GM23248 (cell line): ENCODE data around the gene TRMT13. TPM values are rescaled to one million over a fixed set of nuclear protein-coding genes. Genes with fewer than 3 reads are reported as not detected.

Experiments
- DNase-seq: peaks from one replicate; pipeline ENCODE4 v3.0.0-alpha.2; 2015
- H2AFZ ChIP-seq: fragments of 200-600 bp; sonication (generic); 2 replicates; pipeline ENCODE4 v1.6.1; 2016; ENCODE audit warnings: antibody characterized with exemption
- H3F3A ChIP-seq: fragments of 200-600 bp; sonication (generic); 2 replicates; pipeline ENCODE4 v1.6.1; 2016; ENCODE audit warnings: mild to moderate bottlenecking, antibody characterized with exemption, mixed run types; ENCODE audit not compliant: insufficient read depth
- H3K27ac ChIP-seq: fragments of 200-600 bp; sonication (generic); 2 replicates; pipeline ENCODE4 v1.5.1; 2016; ENCODE audit warnings: mild to moderate bottlenecking
- H3K27me3 ChIP-seq: fragments of 200-600 bp; sonication (generic); replicated peaks from 2 replicates; pipeline ENCODE4 v1.6.1; 2016; ENCODE audit warnings: mild to moderate bottlenecking; ENCODE audit not compliant: insufficient read depth
- H3K36me3 ChIP-seq: fragments of 200-600 bp; sonication (generic); 2 replicates; pipeline ENCODE4 v1.6.1; 2016; ENCODE audit warnings: low read depth, mild to moderate bottlenecking
- H3K4me1 ChIP-seq: fragments of 200-600 bp; sonication (generic); 2 replicates; pipeline ENCODE4 v1.6.1; 2016; ENCODE audit warnings: mild to moderate bottlenecking; ENCODE audit not compliant: insufficient read depth
- H3K4me2 ChIP-seq: fragments of 200-600 bp; sonication (generic); one replicate; pipeline ENCODE4 v1.6.1; 2016; ENCODE audit warnings: mild to moderate bottlenecking; ENCODE audit not compliant: unreplicated experiment
- H3K4me3 ChIP-seq: fragments of 200-600 bp; sonication (generic); 2 replicates; pipeline ENCODE4 v1.5.1; 2016; ENCODE audit warnings: mild to moderate bottlenecking
- H3K79me2 ChIP-seq: fragments of 200-600 bp; sonication (generic); 2 replicates; pipeline ENCODE4 v1.6.1; 2016; ENCODE audit warnings: mild to moderate bottlenecking; ENCODE audit not compliant: insufficient read depth
- H3K9ac ChIP-seq: fragments of 200-600 bp; sonication (generic); 2 replicates; pipeline ENCODE4 v1.6.1; 2016; ENCODE audit warnings: mild to moderate bottlenecking
- H3K9me2 ChIP-seq: fragments of 200-600 bp; sonication (generic); 2 replicates; pipeline ENCODE4 v1.6.1; 2016; ENCODE audit warnings: mixed run types, mild to moderate bottlenecking, moderate library complexity; ENCODE audit not compliant: insufficient read depth
- H3K9me3 ChIP-seq: fragments of 200-600 bp; sonication (generic); one replicate; pipeline ENCODE4 v1.6.1; 2017; ENCODE audit warnings: low read depth
- H4K20me1 ChIP-seq: fragments of 200-600 bp; sonication (generic); 2 replicates; pipeline ENCODE4 v1.6.0; 2016; ENCODE audit not compliant: insufficient read depth
- EZH2 ChIP-seq: fragments of 200-600 bp; sonication (generic); IDR thresholded peaks from 2 replicates; pipeline ENCODE4 v1.6.1; 2018; ENCODE audit warnings: antibody characterized with exemption, mild to moderate bottlenecking; ENCODE audit not compliant: insufficient read depth, poor library complexity, severe bottlenecking
- EZH2phosphoT487 ChIP-seq: fragments of 200-600 bp; sonication (generic); IDR thresholded peaks from 2 replicates; pipeline ENCODE4 v1.6.1; 2018; ENCODE audit warnings: antibody characterized with exemption, moderate library complexity, mild to moderate bottlenecking, low read depth; ENCODE audit not compliant: insufficient read depth
- WGBS, 2 experiments: methylation state at CpG; one replicate each; pipeline ENCODE4 v1.1.6; 2015 to 2017; ENCODE audit warnings: low lambda C conversion rate in 2 of 2, low coverage in 1 of 2; ENCODE audit errors: missing lambda C conversion rate in 2 of 2; 5-methylcytosine and 5-hydroxymethylcytosine counted together
- in situ Hi-C: fragments of 300-500 bp; cut with MboI; formaldehyde crosslinking; loops from 2 replicates; pipeline ENCODE4 v1.15.0; 2020
- polyA plus RNA-seq: library from polyadenylated mRNA; unstranded; fragments of >200 nt; fragmentation: Nextera tagmentation; extraction: Ambion mirVana; gene quantifications from 2 replicates; pipeline ENCODE4 v1.2.1, GENCODE V29; 2016
- total RNA-seq: library from RNA; depleted of rRNA; stranded (reverse); fragments of >200 nt; shearing (Covaris generic); gene quantifications from 2 replicates; pipeline ENCODE4 v1.2.3, GENCODE V29; 2014

Gene TRMT13
- total and polyA plus RNA-seq, 2 experiments from 2014 or later, result 11.4 to 19.9 TPM

DNA sequence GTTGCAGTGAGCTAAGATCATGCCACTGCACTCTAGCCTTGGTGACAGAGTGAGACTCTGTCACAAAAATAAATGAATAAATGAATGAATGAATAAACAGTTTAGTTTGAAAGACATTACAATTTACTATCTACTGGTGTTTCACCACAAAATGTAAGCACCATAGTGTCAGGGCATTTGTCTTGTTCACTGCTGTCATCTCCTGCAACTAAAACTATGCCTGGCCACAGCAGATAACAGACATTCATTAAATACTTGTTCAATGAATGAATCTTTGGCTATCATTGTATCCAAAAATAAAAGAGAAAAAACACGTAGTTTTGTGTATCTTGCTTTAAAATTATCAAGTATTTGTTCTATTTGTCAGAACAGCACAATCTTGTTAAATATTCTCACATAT lies 32.8 kb upstream of the TRMT13 start:
- peak overlapping the region; percentile 52 for H2AFZ ChIP-seq
- no peak overlapping the region for H3K9ac ChIP-seq
- DNase-seq, result peak; percentile 36
- H3K4me2 ChIP-seq, result peak overlapping the region; percentile 11
- no peaks in the 10 kb centered on the region for H3K79me2 ChIP-seq
- peaks cover 10% of the 10 kb centered on the region for H3K4me1 ChIP-seq
- 4 to 12% methylated on average over 1 of the region's 1 CpG for WGBS, 2 experiments
- no peaks in the 10 kb centered on the region; the same call in 1 of the 2 replicates for H3K36me3 ChIP-seq
- no peaks in the 10 kb centered on the region for H3K9me3 ChIP-seq
- no peaks in the 10 kb centered on the region for H4K20me1 ChIP-seq
- H3F3A ChIP-seq, result peaks cover 4% of the 10 kb centered on the region; the same call in 1 of the 2 replicates
- no peaks in the 10 kb centered on the region for H3K9me2 ChIP-seq
- in situ Hi-C loops, result no loop called here
- no peak overlapping the region for H3K27ac ChIP-seq
- no peak for TF ChIP-seq EZH2
- TF ChIP-seq EZH2phosphoT487, result no peak
- H3K4me3 ChIP-seq, result 0 out of 2 replicates have a peak overlapping the region, but pooled peaks have one; percentile 4
- no peaks in the 10 kb centered on the region for H3K27me3 ChIP-seq

DNA sequence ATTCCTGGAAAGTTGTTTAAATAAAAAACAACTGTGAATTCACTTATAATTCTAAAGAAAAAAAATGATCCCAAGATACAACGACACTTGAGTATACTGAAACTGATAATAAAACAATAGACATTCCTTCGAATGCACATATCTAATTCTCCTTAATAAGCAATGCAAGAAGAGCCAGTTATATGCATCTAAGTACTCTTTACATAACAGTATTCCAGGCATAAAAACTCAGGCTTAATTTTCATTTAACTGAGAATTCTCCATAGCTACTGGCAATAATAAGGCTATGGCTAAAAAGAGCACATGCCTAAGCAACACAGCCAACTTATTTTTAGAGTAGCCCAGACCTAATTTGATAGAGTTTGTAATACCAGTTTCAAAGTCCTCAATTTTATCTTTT lies 31.4 kb upstream of the TRMT13 start:
- no peaks in the 10 kb centered on the region for H4K20me1 ChIP-seq
- H3K9me3 ChIP-seq, result no peaks in the 10 kb centered on the region
- DNase-seq, result no peak
- H2AFZ ChIP-seq, result no peak overlapping the region
- no peak overlapping the region for H3K27ac ChIP-seq
- H3K9me2 ChIP-seq, result no peaks in the 10 kb centered on the region
- no peaks in the 10 kb centered on the region; the same call in 1 of the 2 replicates for H3K36me3 ChIP-seq
- no peaks in the 10 kb centered on the region for H3K27me3 ChIP-seq
- no peak overlapping the region for H3K4me2 ChIP-seq
- H3K4me1 ChIP-seq, result peaks cover 10% of the 10 kb centered on the region
- 91 to 97% methylated on average over 2 of the region's 2 CpGs for WGBS, 2 experiments
- H3K9ac ChIP-seq, result no peak overlapping the region
- H3F3A ChIP-seq, result peaks cover 4% of the 10 kb centered on the region; the same call in 1 of the 2 replicates
- in situ Hi-C loops, result no loop called here
- no peak overlapping the region for H3K4me3 ChIP-seq
- H3K79me2 ChIP-seq, result no peaks in the 10 kb centered on the region
- no peak for TF ChIP-seq EZH2phosphoT487
- no peak for TF ChIP-seq EZH2

DNA sequence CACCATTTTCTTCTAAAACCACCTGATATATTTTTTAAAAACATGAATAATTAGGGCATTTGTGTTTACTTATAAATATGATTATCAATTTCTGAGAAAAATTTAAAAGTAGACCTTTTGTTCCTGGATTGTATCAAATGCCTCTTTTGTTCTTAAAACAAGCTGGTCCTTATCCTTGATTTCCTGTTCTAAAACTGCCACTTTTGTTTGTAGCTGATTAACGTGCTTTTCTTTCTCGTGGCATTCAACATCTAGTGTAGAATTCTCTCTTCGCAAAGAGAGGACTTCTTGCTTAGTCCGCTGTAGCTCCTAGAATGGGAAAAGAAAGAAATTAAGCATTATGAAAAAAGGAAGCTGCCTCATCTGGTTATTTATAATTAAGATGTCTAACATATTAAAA lies 25.3 kb upstream of the TRMT13 start:
- no peak for TF ChIP-seq EZH2
- TF ChIP-seq EZH2phosphoT487, result no peak

DNA sequence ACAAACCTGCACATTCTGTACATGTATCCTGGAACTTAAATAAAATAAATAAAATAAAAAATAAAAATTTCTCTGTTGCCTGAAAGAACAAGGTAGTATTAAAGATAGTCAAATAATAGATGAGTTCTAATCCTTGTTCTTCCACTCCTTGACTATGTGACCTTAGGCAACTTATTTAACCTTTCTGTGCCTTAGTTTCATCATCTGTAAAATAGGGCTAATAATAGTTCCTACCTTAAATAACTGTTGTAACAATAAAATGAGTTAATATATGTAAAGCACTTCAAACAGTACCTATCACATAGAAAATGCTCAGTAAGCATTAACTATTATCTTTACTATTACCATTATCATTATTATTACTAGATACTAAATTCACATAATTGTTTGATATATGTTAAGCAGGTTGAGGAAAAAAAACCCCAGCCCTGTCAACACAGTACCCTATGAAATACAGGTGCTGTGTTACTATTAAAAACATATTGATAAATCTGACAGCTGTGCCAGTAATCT lies 23.4 kb upstream of the TRMT13 start:
- H3K27ac ChIP-seq, result no peak overlapping the region
- no peaks in the 10 kb centered on the region for H3K9me2 ChIP-seq
- no peaks in the 10 kb centered on the region for H3K79me2 ChIP-seq
- no peak for DNase-seq
- TF ChIP-seq EZH2 (no peak), EZH2phosphoT487 (no peak)
- in situ Hi-C loops, result no loop called here
- H3K9me3 ChIP-seq, result no peaks in the 10 kb centered on the region
- H4K20me1 ChIP-seq, result no peaks in the 10 kb centered on the region
- no peak overlapping the region for H2AFZ ChIP-seq
- H3K4me1 ChIP-seq, result no peaks in the 10 kb centered on the region
- H3F3A ChIP-seq, result no peaks in the 10 kb centered on the region
- H3K9ac ChIP-seq, result no peak overlapping the region
- no peak overlapping the region for H3K4me3 ChIP-seq
- no peak overlapping the region for H3K4me2 ChIP-seq
- H3K27me3 ChIP-seq, result no peaks in the 10 kb centered on the region
- H3K36me3 ChIP-seq, result peaks cover 7% of the 10 kb centered on the region; the same call in 1 of the 2 replicates

More for the DNA sequence above, 25.3 kb upstream of the TRMT13 start:
- DNase-seq, result no peak
- no peaks in the 10 kb centered on the region for H3K9me3 ChIP-seq
- H3F3A ChIP-seq, result no peaks in the 10 kb centered on the region
- H3K79me2 ChIP-seq, result no peaks in the 10 kb centered on the region
- H3K27ac ChIP-seq, result no peak overlapping the region
- H2AFZ ChIP-seq, result no peak overlapping the region
- WGBS, 2 experiments, result 96 to 99% methylated on average over 4 of the region's 4 CpGs
- peaks cover 7% of the 10 kb centered on the region; the same call in 1 of the 2 replicates for H3K36me3 ChIP-seq
- in situ Hi-C loops, result no loop called here
- no peak overlapping the region for H3K9ac ChIP-seq
- H3K9me2 ChIP-seq, result no peaks in the 10 kb centered on the region
- no peaks in the 10 kb centered on the region for H3K27me3 ChIP-seq
- H3K4me1 ChIP-seq, result no peaks in the 10 kb centered on the region
- H3K4me2 ChIP-seq, result no peak overlapping the region
- H3K4me3 ChIP-seq, result no peak overlapping the region
- H4K20me1 ChIP-seq, result no peaks in the 10 kb centered on the region

DNA sequence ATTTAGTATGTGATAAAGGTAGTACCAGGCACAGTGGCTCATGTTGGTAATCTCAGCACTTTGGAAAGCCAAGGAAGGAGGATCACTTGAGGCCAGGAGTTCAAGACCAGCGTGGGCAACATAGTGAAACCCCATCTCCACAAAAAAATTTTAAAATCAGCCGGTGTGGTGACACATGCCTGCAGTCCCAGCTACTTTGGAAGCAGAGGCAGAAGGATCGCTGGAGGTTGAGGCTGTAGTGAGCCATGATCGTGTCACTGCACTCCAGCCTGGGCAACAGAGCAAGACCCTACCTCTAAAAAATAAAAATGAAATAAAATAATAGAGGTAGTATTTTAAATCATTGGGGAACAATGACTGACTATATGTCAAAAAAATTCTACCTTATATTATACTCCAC lies 17.4 kb upstream of the TRMT13 start:
- Histone ChIP-seq H3K9me2 (no peaks in the 10 kb centered on the region), H3K36me3 (no peaks in the 10 kb centered on the region), H3K27me3 (no peaks in the 10 kb centered on the region), H3F3A (no peaks in the 10 kb centered on the region), H3K9ac (no peak overlapping the region), H3K4me2 (no peak overlapping the region), H3K27ac (no peak overlapping the region), H3K4me1 (no peaks in the 10 kb centered on the region), H4K20me1 (no peaks in the 10 kb centered on the region), H3K9me3 (no peaks in the 10 kb centered on the region), H2AFZ (no peak overlapping the region), H3K79me2 (no peaks in the 10 kb centered on the region), H3K4me3 (no peak overlapping the region)
- WGBS, 2 experiments, result 86 to 90% methylated on average over 4 of the region's 4 CpGs
- in situ Hi-C loops, result no loop called here
- no peak for TF ChIP-seq EZH2phosphoT487
- no peak for TF ChIP-seq EZH2
- no peak for DNase-seq
